Calu3 (cell line): ENCODE data around the gene NUBP1. TPM values are rescaled to one million over a fixed set of nuclear protein-coding genes. Genes with fewer than 3 reads are reported as not detected.

Experiments
- Bru-seq: library from RNA; stranded (reverse); fragments of 400-500 nt; gene quantifications from one replicate; lab custom pipeline; 2021; lab: Mats Ljungman, UMichigan
- BruChase-seq, 2 experiments: library from RNA; stranded (reverse); fragments of 400-500 nt; gene quantifications; one replicate each; lab custom pipeline; 2021; lab: Mats Ljungman, UMichigan
- BruUV-seq: library from RNA; stranded (reverse); fragments of 400-500 nt; replicated peaks from 2 replicates; lab custom pipeline; 2021; lab: Mats Ljungman, UMichigan
- CTCF ChIA-PET: fragments of 300-600 bp; sonication (Branson Sonifier 250); formaldehyde crosslinking; loops from one replicate; lab custom pipeline; 2022; ENCODE audit warnings: antibody characterized with exemption; lab: Charles Lee
- DNase-seq: peaks from one replicate; pipeline ENCODE4 v3.0.0; 2022
- H3K27ac Mint-ChIP-seq: one replicate; pipeline ENCODE4 v1.8.0; 2022; ENCODE audit warnings: mixed read lengths; ENCODE audit not compliant: unreplicated experiment
- H3K27me3 Mint-ChIP-seq: one replicate; pipeline ENCODE4 v1.8.0; 2022; ENCODE audit warnings: mixed read lengths; ENCODE audit not compliant: unreplicated experiment
- H3K36me3 Mint-ChIP-seq: one replicate; pipeline ENCODE4 v1.8.0; 2022; ENCODE audit warnings: mild to moderate bottlenecking, moderate library complexity, mixed read lengths; ENCODE audit not compliant: insufficient read depth, unreplicated experiment
- H3K4me1 Mint-ChIP-seq: one replicate; pipeline ENCODE4 v1.8.0; 2022; ENCODE audit warnings: mild to moderate bottlenecking, low read depth, mixed read lengths; ENCODE audit not compliant: unreplicated experiment
- H3K4me3 Mint-ChIP-seq: one replicate; pipeline ENCODE4 v1.8.0; 2022; ENCODE audit warnings: mild to moderate bottlenecking, low read depth, moderate library complexity, mixed read lengths; ENCODE audit not compliant: unreplicated experiment
- H3K9me3 Mint-ChIP-seq: one replicate; pipeline ENCODE4 v1.8.0; 2022; ENCODE audit warnings: low read depth, mixed read lengths; ENCODE audit not compliant: unreplicated experiment
- intact Hi-C: fragments of 100-400 bp; cut with micrococcal nuclease; formaldehyde crosslinking; loops from one replicate; pipeline ENCODE4 v1.10.0; 2022; ENCODE audit not compliant: unreplicated experiment
- long read RNA-seq: library from polyadenylated mRNA; stranded (forward); transcript quantifications from one replicate; pipeline ENCODE4 v2.0.0, GENCODE V29; 2022
- total RNA-seq: library from RNA; stranded (reverse); gene quantifications from 2 replicates; pipeline ENCODE4 v1.2.3, GENCODE V29; 2022
- TF ChIP-seq, protein P1 (sequence below): fragments of 200-600 bp; IDR thresholded peaks from one replicate; pipeline ENCODE4 v1.8.0; 2022; ENCODE audit warnings: antibody characterized with exemption; ENCODE audit not compliant: unreplicated experiment

Gene NUBP1
- 35.7 and 35.9 TPM in 2 replicates for total RNA-seq
- percentile 64 among the genes with signal in this experiment for Bru-seq, nascent RNA
- percentile 64 among the genes with signal in this experiment for BruChase-seq, experiment 1, labeled RNA remaining after a 6-hour chase
- percentile 61 among the genes with signal in this experiment for BruChase-seq, experiment 2, labeled RNA remaining after a 2-hour chase
- long read RNA-seq, transcript NUBP1-201 (11 exons, 1,228 nt), result major isoform, 57 of 73 reads
- long read RNA-seq, partial matches to known transcripts, result 2 of 73 reads
- long read RNA-seq, other reads (novel, unspliced or antisense), result 14 of 73 reads

DNA sequence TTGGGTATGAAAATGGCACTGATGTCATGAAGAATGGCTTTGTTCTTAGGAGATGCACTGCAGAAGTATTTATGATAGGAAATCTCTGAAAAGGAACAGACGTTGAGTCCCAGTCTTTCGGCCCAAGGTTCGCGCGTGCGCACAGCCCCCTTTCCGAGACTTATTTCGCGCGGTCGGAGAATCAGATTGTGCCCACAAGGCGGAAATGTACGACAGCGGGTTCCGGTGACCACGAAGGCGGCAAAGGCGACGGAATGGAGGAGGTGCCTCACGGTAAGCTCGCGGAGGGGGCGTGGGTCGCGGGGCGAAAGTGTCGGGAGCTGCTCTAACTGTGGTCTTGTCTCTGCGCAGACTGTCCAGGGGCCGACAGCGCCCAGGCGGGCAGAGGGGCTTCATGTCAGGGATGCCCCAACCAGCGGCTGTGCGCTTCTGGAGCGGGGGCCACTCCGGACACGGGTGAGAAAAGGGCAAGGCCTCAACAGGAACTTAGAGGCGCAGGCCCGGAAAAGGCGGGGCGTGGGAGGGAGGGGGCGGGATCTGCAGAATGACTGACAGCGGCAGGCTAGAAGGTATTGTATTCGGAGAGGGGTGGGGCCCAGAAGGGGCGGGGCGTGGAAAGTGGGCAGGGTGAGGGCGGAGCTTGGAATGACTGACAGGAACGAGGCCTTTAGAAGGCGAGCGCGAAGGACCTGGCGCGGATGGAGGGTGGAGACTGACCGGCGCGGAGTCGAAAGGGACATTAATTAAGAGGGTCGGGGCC, at the start of gene NUBP1:
NUBP1 (plus strand) TSS at position 233 of the 760 bp plus-strand sequence; CDS start at position 255, 22 bp downstream.
- intact Hi-C loops, result loop anchor here (2.0 kb wide), 2 partner anchors 135 to 175 kb away; no protein-coding TSS in a partner anchor
- H3K27me3 Mint-ChIP-seq, result no peaks in the 10 kb centered on the region
- H3K9me3 Mint-ChIP-seq, result no peaks in the 10 kb centered on the region
- CTCF ChIA-PET, result interaction anchor here (0.6 to 2.1 kb wide), 11 partner anchors 21 to 376 kb away, joined by 3 to 11 read pairs (median 5); partner anchors contain the start of genes DEXI and EMP2
- H3K4me1 Mint-ChIP-seq, result peaks cover 42% of the 10 kb centered on the region
- peak within 1 kb of the TSS; percentile 92 for H3K4me3 Mint-ChIP-seq
- H3K27ac Mint-ChIP-seq, result peak within 1 kb of the TSS; percentile 96
- H3K36me3 Mint-ChIP-seq, result peaks cover 21% of the 10 kb centered on the region
- TSS peak; percentile 86 for BruUV-seq
- TF ChIP-seq, protein P1, sequence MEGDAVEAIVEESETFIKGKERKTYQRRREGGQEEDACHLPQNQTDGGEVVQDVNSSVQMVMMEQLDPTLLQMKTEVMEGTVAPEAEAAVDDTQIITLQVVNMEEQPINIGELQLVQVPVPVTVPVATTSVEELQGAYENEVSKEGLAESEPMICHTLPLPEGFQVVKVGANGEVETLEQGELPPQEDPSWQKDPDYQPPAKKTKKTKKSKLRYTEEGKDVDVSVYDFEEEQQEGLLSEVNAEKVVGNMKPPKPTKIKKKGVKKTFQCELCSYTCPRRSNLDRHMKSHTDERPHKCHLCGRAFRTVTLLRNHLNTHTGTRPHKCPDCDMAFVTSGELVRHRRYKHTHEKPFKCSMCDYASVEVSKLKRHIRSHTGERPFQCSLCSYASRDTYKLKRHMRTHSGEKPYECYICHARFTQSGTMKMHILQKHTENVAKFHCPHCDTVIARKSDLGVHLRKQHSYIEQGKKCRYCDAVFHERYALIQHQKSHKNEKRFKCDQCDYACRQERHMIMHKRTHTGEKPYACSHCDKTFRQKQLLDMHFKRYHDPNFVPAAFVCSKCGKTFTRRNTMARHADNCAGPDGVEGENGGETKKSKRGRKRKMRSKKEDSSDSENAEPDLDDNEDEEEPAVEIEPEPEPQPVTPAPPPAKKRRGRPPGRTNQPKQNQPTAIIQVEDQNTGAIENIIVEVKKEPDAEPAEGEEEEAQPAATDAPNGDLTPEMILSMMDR, result no peak
- DNase-seq, result peak; percentile 99

DNA sequence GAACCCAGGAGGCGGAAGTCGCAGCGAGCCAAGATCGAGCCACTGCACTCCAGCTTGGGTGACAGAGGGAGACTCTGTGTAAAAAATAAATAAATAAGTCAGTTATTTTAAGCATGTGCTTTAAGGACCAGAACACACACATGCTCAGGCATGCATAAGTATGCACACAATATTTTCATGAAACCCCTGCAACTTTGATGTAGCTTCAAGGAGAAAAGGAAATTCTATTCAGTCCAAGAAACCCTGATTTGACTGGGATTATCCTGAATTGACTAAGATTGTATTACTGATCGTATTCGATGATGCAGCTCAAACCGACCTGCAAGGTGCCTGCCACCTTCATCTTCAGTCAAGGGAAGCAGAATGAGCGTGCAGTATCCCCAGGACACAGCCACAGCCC, 49.8 kb upstream of the NUBP1 start:
- Mint-ChIP-seq H3K9me3 (no peaks in the 10 kb centered on the region), H3K27me3 (peaks cover 21% of the 10 kb centered on the region), H3K27ac (no peak overlapping the region), H3K4me3 (no peak overlapping the region), H3K36me3 (no peaks in the 10 kb centered on the region), H3K4me1 (peaks cover 5% of the 10 kb centered on the region)
- TF ChIP-seq, protein P1, result no peak
- DNase-seq, result no peak
- BruUV-seq, result no TSS peak
- CTCF ChIA-PET, result no interaction called here
- intact Hi-C loops, result no loop called here

DNA sequence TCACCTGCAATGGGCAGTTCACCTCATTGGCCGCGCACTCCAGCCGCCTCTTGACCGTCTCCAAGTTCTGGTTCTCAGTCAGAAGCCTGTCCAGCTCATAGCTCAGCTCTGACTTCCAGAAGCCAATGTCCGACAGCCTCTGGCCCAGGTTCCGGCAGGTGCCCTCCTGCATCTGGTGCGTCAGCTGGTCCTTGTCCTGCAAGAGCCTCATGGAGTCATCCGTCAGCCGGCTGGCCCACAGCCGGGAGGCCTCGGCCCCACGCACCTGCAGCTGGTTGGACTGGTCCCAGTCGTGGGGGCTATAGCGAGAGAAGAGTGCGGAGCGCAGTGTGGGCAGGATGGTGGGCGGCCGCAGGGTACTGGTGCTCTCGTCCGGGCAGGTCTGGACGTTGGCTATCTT, 49.3 kb upstream of the NUBP1 start:
- intact Hi-C loops, result no loop called here
- TF ChIP-seq, protein P1, result no peak

DNA sequence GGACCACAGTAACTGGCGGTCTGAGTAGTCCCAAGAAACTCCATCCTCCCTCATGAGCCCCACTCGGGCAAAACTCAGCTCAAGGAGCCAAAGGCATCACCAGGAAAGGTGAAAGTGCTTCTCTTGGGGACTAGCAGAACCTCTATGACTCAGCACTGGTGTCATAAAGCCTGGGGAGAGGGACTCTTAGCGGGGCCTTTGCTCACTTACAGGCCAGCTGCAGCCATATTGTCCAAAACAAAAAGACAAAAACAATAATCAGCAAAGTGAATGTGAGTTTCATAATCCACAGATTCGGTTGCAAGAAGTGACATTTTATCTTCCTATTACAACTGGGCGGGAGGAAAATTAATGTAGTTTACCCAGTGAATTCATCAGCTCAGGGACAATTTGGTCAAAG, 48.8 kb upstream of the NUBP1 start, which contains the start of gene TEKT5:
TEKT5 (minus strand) TSS at position 101 of the 400 bp plus-strand sequence; CDS start at position 44, 57 bp downstream.
- no TSS peak for BruUV-seq
- intact Hi-C loops, result no loop called here
- H3K9me3 Mint-ChIP-seq, result no peaks in the 10 kb centered on the region
- no peak within 1 kb of the TSS for H3K4me3 Mint-ChIP-seq
- TF ChIP-seq, protein P1, result no peak
- DNase-seq, result no peak
- H3K27me3 Mint-ChIP-seq, result peaks cover 21% of the 10 kb centered on the region
- CTCF ChIA-PET, result no interaction called here
- no peak within 1 kb of the TSS for H3K27ac Mint-ChIP-seq
- H3K36me3 Mint-ChIP-seq, result no peaks in the 10 kb centered on the region
- H3K4me1 Mint-ChIP-seq, result no peaks in the 10 kb centered on the region

More for the DNA sequence above, 49.3 kb upstream of the NUBP1 start:
- Mint-ChIP-seq H3K9me3 (no peaks in the 10 kb centered on the region), H3K27me3 (peaks cover 21% of the 10 kb centered on the region), H3K27ac (no peak overlapping the region), H3K4me3 (no peak overlapping the region), H3K36me3 (no peaks in the 10 kb centered on the region), H3K4me1 (peaks cover under 1% of the 10 kb centered on the region)
- DNase-seq, result no peak
- BruUV-seq, result no TSS peak
- CTCF ChIA-PET, result no interaction called here
